CD4-positive, alpha-beta T cell (primary cell): ENCODE results near the gene CDC14A. TPM values are rescaled to one million over a fixed set of nuclear protein-coding genes. Genes with fewer than 3 reads are reported as not detected.

ENCODE experiments used
- ATAC-seq: fragments of 200-7000 bp; cut with Tn5 transposase; one replicate; pipeline ENCODE4 v1.10.0; 2022; ENCODE audit warnings: mild to moderate bottlenecking; ENCODE audit not compliant: poor library complexity
- CTCF ChIA-PET: fragments of 350-600 bp; sonication (Branson Sonifier 250); formaldehyde crosslinking; loops from one replicate; lab custom pipeline; 2021; ENCODE audit warnings: antibody characterized with exemption, inconsistent platforms; lab: Charles Lee
- POLR2A ChIA-PET: fragments of 350-600 bp; sonication (Branson Sonifier 250); formaldehyde crosslinking; loops from one replicate; lab custom pipeline; 2021; ENCODE audit warnings: antibody characterized with exemption, inconsistent platforms; lab: Charles Lee
- DNase-seq, 14 experiments: peaks; one replicate each; pipeline ENCODE4 v3.0.0-alpha.2; 2013 to 2020; ENCODE audit warnings: mixed read lengths in 2 of 14
- H3K27ac ChIP-seq, 2 donors: one replicate each; pipeline versions ENCODE4 v1.5.1 to v1.7.0; 2013; ENCODE audit warnings: low read length in 2 of 2, low read depth in 1 of 2, mild to moderate bottlenecking in 1 of 2
- H3K27me3 ChIP-seq, 2 experiments: 1 replicate in 1 of 2; 2 replicates in 1 of 2; pipeline versions ENCODE4 v1.6.1 to v1.7.0; 2013; ENCODE audit warnings: low read length in 2 of 2, control low read depth in 1 of 2, mild to moderate bottlenecking in 1 of 2, moderate library complexity in 1 of 2; ENCODE audit not compliant: insufficient read depth in 2 of 2, control insufficient read depth in 1 of 2
- H3K36me3 ChIP-seq: one replicate; pipeline ENCODE4 v1.6.1; 2013; ENCODE audit warnings: low read length, control low read depth; ENCODE audit not compliant: insufficient read depth
- H3K4me1 ChIP-seq: one replicate; pipeline ENCODE4 v1.6.1; 2013; ENCODE audit warnings: low read length, control low read depth; ENCODE audit not compliant: insufficient read depth
- H3K4me3 ChIP-seq: one replicate; pipeline ENCODE4 v1.5.1; 2013; ENCODE audit warnings: mild to moderate bottlenecking, low read length, moderate library complexity
- H3K9me3 ChIP-seq, 2 experiments: 1 replicate in 1 of 2; 2 replicates in 1 of 2; pipeline versions ENCODE4 v1.6.1 to v1.7.0; 2013; ENCODE audit warnings: low read length in 2 of 2, mild to moderate bottlenecking in 2 of 2, control low read depth in 1 of 2, moderate library complexity in 1 of 2; ENCODE audit not compliant: control insufficient read depth in 1 of 2, insufficient read depth in 1 of 2
- H3K27ac Mint-ChIP-seq: one replicate; pipeline ENCODE4 v1.8.0; 2020; ENCODE audit warnings: mixed read lengths
- H3K27me3 Mint-ChIP-seq: one replicate; pipeline ENCODE4 v1.8.0; 2021; ENCODE audit warnings: mixed read lengths
- H3K36me3 Mint-ChIP-seq: one replicate; pipeline ENCODE4 v1.8.0; 2021; ENCODE audit warnings: low read depth, mixed read lengths
- H3K4me1 Mint-ChIP-seq: one replicate; pipeline ENCODE4 v1.8.0; 2021; ENCODE audit warnings: low read depth, mixed read lengths
- H3K4me3 Mint-ChIP-seq: one replicate; pipeline ENCODE4 v1.8.0; 2020; ENCODE audit warnings: mild to moderate bottlenecking, mixed read lengths
- H3K9me3 Mint-ChIP-seq: one replicate; pipeline ENCODE4 v1.8.0; 2020; ENCODE audit warnings: mixed read lengths
- CTCF ChIP-seq: fragments of 200-600 bp; IDR thresholded peaks from one replicate; pipeline ENCODE4 v1.8.0; 2022; ENCODE audit warnings: antibody characterized with exemption, mild to moderate bottlenecking
- intact Hi-C, 2 experiments: fragments of 100-400 bp; cut with DNase I in 1 of 2; cut with micrococcal nuclease in 1 of 2; formaldehyde crosslinking; loops; one replicate each; pipeline versions ENCODE4 v1.15.1 to v1.9.0; 2023 to 2025; cut with DNase I, micrococcal nuclease
- total RNA-seq, 174 experiments: library from RNA in 2 of 174; stranded (reverse) in 2 of 174; gene quantifications; one replicate each; pipeline ENCODE4 v1.2.3 and lab custom pipeline; 2021 to 2026

Gene CDC14A
- total RNA-seq, 2 experiments from 2014 or later = 174 to 182 TPM

- ATAC-seq = no peak
- H3K4me3 Mint-ChIP-seq = peak overlapping the region; percentile 25
- H3K9me3 Mint-ChIP-seq = no peaks in the 10 kb centered on the region
- H3K27me3 Mint-ChIP-seq = no peaks in the 10 kb centered on the region
- intact Hi-C loops = loop anchor here (1.0 to 5.0 kb wide), 4 partner anchors 35 to 650 kb away; no protein-coding TSS in a partner anchor
- CTCF ChIA-PET = interaction anchor here (1.1 to 7.0 kb wide), 4 partner anchors 11 to 167 kb away, joined by 3 to 40 read pairs (median 22); partner anchors contain the start of gene CDC14A
- H3K36me3 Mint-ChIP-seq = peaks cover 85% of the 10 kb centered on the region
- Histone ChIP-seq H3K36me3 (peaks cover 38% of the 10 kb centered on the region), H3K4me1 (peaks cover 33% of the 10 kb centered on the region), H3K9me3 (no peaks in the 10 kb centered on the region), H3K27me3 (no peaks in the 10 kb centered on the region), H3K27ac (no peak overlapping the region), H3K4me3 (no peak overlapping the region)
- DNase-seq = no peak
- H3K27ac Mint-ChIP-seq = peak overlapping the region; percentile 65
- TF ChIP-seq CTCF = no peak
- H3K4me1 Mint-ChIP-seq = peaks cover 82% of the 10 kb centered on the region
- POLR2A ChIA-PET = interaction anchor here (1.4 to 6.6 kb wide), 6 partner anchors 9 to 191 kb away, joined by 4 to 44 read pairs (median 6); partner anchors contain the start of genes CDC14A and RTCA
Observed at GRCh38 chr1:100456880-100457279, 104.6 kb downstream of the CDC14A start.

GRCh38 chr1:100457683-100458082 is 105.4 kb downstream of the CDC14A start:
- no peak for ATAC-seq
- peak overlapping the region; percentile 15 for H3K4me3 Mint-ChIP-seq
- POLR2A ChIA-PET = interaction anchor here (1.6 to 6.6 kb wide), 2 partner anchors 10 to 105 kb away, joined by 4 to 44 read pairs; partner anchors contain the start of gene CDC14A
- H3K9me3 ChIP-seq = no peaks in the 10 kb centered on the region
- CTCF ChIA-PET = interaction anchor here (0.7 to 7.0 kb wide), 3 partner anchors 35 to 906 kb away, joined by 3 to 40 read pairs (median 26); partner anchors contain the start of gene CDC14A
- H3K27ac ChIP-seq = no peak overlapping the region
- H3K36me3 Mint-ChIP-seq = peaks cover 85% of the 10 kb centered on the region
- no peak overlapping the region for H3K4me3 ChIP-seq
- no peak for TF ChIP-seq CTCF
- H3K4me1 Mint-ChIP-seq = peaks cover 80% of the 10 kb centered on the region
- no peaks in the 10 kb centered on the region for H3K27me3 ChIP-seq
- no peaks in the 10 kb centered on the region for H3K9me3 Mint-ChIP-seq
- peak overlapping the region; percentile 65 for H3K27ac Mint-ChIP-seq
- no peaks in the 10 kb centered on the region for H3K27me3 Mint-ChIP-seq
- peaks cover 46% of the 10 kb centered on the region for H3K36me3 ChIP-seq
- intact Hi-C loops = loop anchor here (2.0 to 5.0 kb wide), 5 partner anchors 13 to 650 kb away; no protein-coding TSS in a partner anchor
- DNase-seq = no peak
- H3K4me1 ChIP-seq = peaks cover 27% of the 10 kb centered on the region

- no peak for ATAC-seq
- POLR2A ChIA-PET = interaction anchor here (0.8 to 6.6 kb wide), 14 partner anchors 11 to 193 kb away, joined by 3 to 44 read pairs (median 4); partner anchors contain the start of genes CDC14A and RTCA
Observed at GRCh38 chr1:100458661-100459357, 106.5 kb downstream of the CDC14A start.

More at GRCh38 chr1:100458661-100459357, 106.5 kb downstream of the CDC14A start:
- intact Hi-C loops = loop anchor here (1.0 to 5.0 kb wide), 6 partner anchors 14 to 652 kb away; partner anchors contain the start of gene RTCA (in 1 of the 2)
- Histone ChIP-seq H3K27me3 (no peaks in the 10 kb centered on the region), H3K36me3 (peaks cover 57% of the 10 kb centered on the region), H3K27ac (no peak overlapping the region), H3K4me1 (peaks cover 25% of the 10 kb centered on the region), H3K9me3 (no peaks in the 10 kb centered on the region), H3K4me3 (no peak overlapping the region)
- peak overlapping the region; percentile 33 for H3K27ac Mint-ChIP-seq
- H3K4me1 Mint-ChIP-seq = peaks cover 83% of the 10 kb centered on the region
- DNase-seq = peak in 1 of 14 experiments; percentile 35
- CTCF ChIA-PET = interaction anchor here (0.6 to 7.0 kb wide), 35 partner anchors 10 to 209 kb away, joined by 3 to 40 read pairs (median 4); partner anchors contain the start of genes CDC14A and DBT
- no peak for TF ChIP-seq CTCF
- H3K36me3 Mint-ChIP-seq = peaks cover 90% of the 10 kb centered on the region
- H3K4me3 Mint-ChIP-seq = peak overlapping the region; percentile 36
- H3K27me3 Mint-ChIP-seq = no peaks in the 10 kb centered on the region
- no peaks in the 10 kb centered on the region for H3K9me3 Mint-ChIP-seq
